HuH-7 (cell line): Measurements from ENCODE around the gene RND1.

Experiments
- DNase-seq: peaks from one replicate; pipeline ENCODE4 v3.0.0; 2011; ENCODE audit warnings: low spot score

RND1 gene

GRCh38 chr12:48810903-48811431 is 54.7 kb downstream of the RND1 start:
- DNase-seq: no peak

DNA sequence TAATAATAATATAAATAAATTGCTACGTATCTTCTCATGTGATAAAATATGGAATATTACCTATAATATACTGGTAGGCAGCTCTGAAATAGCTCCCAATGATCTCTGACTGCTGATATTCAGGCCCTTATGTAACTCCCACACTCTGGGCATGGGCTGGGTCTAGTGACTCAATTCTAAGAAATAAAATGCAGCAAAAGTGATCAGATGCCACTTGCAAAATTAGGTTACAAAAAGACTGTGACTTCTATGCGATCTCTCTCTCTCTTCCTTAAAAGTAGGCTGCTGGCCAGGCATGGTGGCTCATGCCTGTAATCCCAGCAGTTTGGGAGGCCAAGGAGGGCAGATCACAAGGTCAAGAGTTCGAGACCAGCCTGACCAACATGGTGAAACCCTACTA is 57.7 kb downstream of the RND1 start:
- DNase-seq: no peak
